CD8-positive, alpha-beta memory T cell (primary cell): Measurements from ENCODE around the gene PLPP2. TPM values are rescaled to one million over a fixed set of nuclear protein-coding genes. Genes with fewer than 3 reads are reported as not detected.
A peak's percentile ranks its signal among the peaks of the same experiment; 100 is the strongest.
"Not testable (repeated sequence)": the region's sequence is repeated elsewhere in the genome, so short reads cannot be mapped to it uniquely, and the experiment has no call there.

Experiments used
- CTCF ChIA-PET: fragments of 350-600 bp; sonication (Branson Sonifier 250); formaldehyde crosslinking; loops from one replicate; lab custom pipeline; 2021; ENCODE audit warnings: antibody characterized with exemption; lab: Charles Lee
- POLR2A ChIA-PET: fragments of 350-600 bp; sonication (Branson Sonifier 250); formaldehyde crosslinking; loops from one replicate; lab custom pipeline; 2021; ENCODE audit warnings: antibody characterized with exemption; lab: Charles Lee
- DNase-seq, 5 donors: peaks; one replicate each; pipeline versions ENCODE4 v3.0.0 to v3.0.0-alpha.2; 2020 to 2022; ENCODE audit warnings: mixed read lengths in 1 of 5
- H3K27ac ChIP-seq: one replicate; pipeline ENCODE4 v1.7.0; 2013; ENCODE audit warnings: low read depth, mild to moderate bottlenecking, low read length, moderate library complexity
- H3K27me3 ChIP-seq: 2 replicates; pipeline ENCODE4 v1.7.0; 2013; ENCODE audit warnings: low read length, mild to moderate bottlenecking; ENCODE audit not compliant: insufficient read depth, poor library complexity, severe bottlenecking
- H3K36me3 ChIP-seq: 2 replicates; pipeline ENCODE4 v1.7.0; 2013; ENCODE audit warnings: mild to moderate bottlenecking, low read length, moderate library complexity; ENCODE audit not compliant: insufficient read depth
- H3K4me1 ChIP-seq: 2 replicates; pipeline ENCODE4 v1.7.0; 2013; ENCODE audit warnings: mild to moderate bottlenecking, low read length, moderate library complexity; ENCODE audit not compliant: insufficient read depth
- H3K4me3 ChIP-seq: 2 replicates; pipeline ENCODE4 v1.7.0; 2013; ENCODE audit warnings: mild to moderate bottlenecking, low read length
- H3K9me3 ChIP-seq: 2 replicates; pipeline ENCODE4 v1.7.0; 2013; ENCODE audit warnings: mild to moderate bottlenecking, low read length
- H3K27ac Mint-ChIP-seq, 8 donors: one replicate each; pipeline ENCODE4 v1.8.0; 2020 to 2021; ENCODE audit warnings: mixed read lengths in 8 of 8, mild to moderate bottlenecking in 6 of 8, inconsistent platforms in 3 of 8, moderate library complexity in 3 of 8
- H3K27me3 Mint-ChIP-seq, 2 donors: one replicate each; pipeline ENCODE4 v1.8.0; 2020 to 2021; ENCODE audit warnings: mixed read lengths in 2 of 2, mild to moderate bottlenecking in 1 of 2, moderate library complexity in 1 of 2
- H3K36me3 Mint-ChIP-seq, 3 donors: one replicate each; pipeline ENCODE4 v1.8.0; 2020 to 2021; ENCODE audit warnings: mixed read lengths in 3 of 3, inconsistent platforms in 1 of 3, mild to moderate bottlenecking in 1 of 3
- H3K4me1 Mint-ChIP-seq, 3 donors: one replicate each; pipeline ENCODE4 v1.8.0; 2020 to 2021; ENCODE audit warnings: mixed read lengths in 3 of 3, inconsistent platforms in 1 of 3, mild to moderate bottlenecking in 1 of 3
- H3K4me3 Mint-ChIP-seq, 7 donors: one replicate each; pipeline ENCODE4 v1.8.0; 2020 to 2021; ENCODE audit warnings: mixed read lengths in 7 of 7, mild to moderate bottlenecking in 6 of 7, moderate library complexity in 4 of 7, inconsistent platforms in 2 of 7
- H3K9me3 Mint-ChIP-seq, 5 donors: one replicate each; pipeline ENCODE4 v1.8.0; 2020 to 2022; ENCODE audit warnings: mixed read lengths in 5 of 5, mild to moderate bottlenecking in 3 of 5, moderate library complexity in 2 of 5, inconsistent platforms in 1 of 5
- polyA plus RNA-seq: library from polyadenylated mRNA; unstranded; fragments of 300-500 nt; fragmentation: Illumina TruSeq; gene quantifications from one replicate; pipeline ENCODE4 v1.2.3, GENCODE V29; 2021
- total RNA-seq, 2 experiments: library from RNA; stranded (reverse); gene quantifications; one replicate each; pipeline ENCODE4 v1.2.3, GENCODE V29; 2021

Gene PLPP2
- total and polyA plus RNA-seq, 3 experiments from 2014 or later, result 2.3 TPM; not detected in 2

- Mint-ChIP-seq H3K4me3 (no peak overlapping the region), H3K4me1 (no peaks in the 10 kb centered on the region), H3K27me3 (peaks cover 16 to 61% of the 10 kb centered on the region in 2 donors), H3K36me3 (no peaks in the 10 kb centered on the region), H3K9me3 (peaks cover 0 to 2% (median 0%) of the 10 kb centered on the region in 5 donors), H3K27ac (no peak overlapping the region)
- POLR2A ChIA-PET, result no interaction called here
- Histone ChIP-seq H3K9me3 (no peaks in the 10 kb centered on the region), H3K27ac (no peak overlapping the region), H3K36me3 (no peaks in the 10 kb centered on the region), H3K4me1 (no peaks in the 10 kb centered on the region), H3K27me3 (peaks cover 6% of the 10 kb centered on the region), H3K4me3 (no peak overlapping the region)
- CTCF ChIA-PET, result no interaction called here
- DNase-seq, result no peak
Observed at GRCh38 chr19:279231-279630, 12.0 kb downstream of the PLPP2 start.

DNA sequence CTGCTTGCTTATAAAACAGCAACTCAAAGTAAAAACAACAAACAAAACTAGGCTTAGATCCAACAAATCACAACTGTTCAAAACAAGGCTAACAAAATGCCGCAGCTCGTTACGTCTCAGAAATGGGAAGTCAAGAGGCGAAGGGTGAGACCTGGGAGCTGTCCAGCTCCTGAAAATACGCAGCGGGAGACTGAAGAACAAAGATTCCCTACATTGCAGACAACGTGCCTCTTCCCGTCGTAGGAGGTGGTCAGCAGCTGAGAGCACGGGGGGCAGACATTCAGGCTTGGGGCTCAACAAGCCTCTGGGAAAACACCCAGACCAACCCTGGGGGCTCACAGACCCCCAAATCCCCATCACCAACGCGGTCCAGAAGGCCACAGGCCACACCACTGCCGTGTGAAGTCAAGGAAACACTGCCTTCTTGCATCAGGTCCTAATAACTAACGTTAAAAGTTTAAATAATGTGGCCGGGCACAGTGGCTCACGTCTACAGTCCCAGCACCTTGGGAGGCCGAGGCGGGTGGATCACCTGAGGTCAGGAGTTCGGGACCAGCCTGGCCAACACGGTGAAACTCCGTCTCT, 13.5 kb downstream of the PLPP2 start:
- Histone ChIP-seq H3K36me3 (no peaks in the 10 kb centered on the region), H3K4me3 (no peak overlapping the region), H3K27me3 (peaks cover 6% of the 10 kb centered on the region), H3K9me3 (no peaks in the 10 kb centered on the region), H3K4me1 (no peaks in the 10 kb centered on the region), H3K27ac (no peak overlapping the region)
- Mint-ChIP-seq H3K27me3 (peaks cover 19 to 53% of the 10 kb centered on the region in 2 donors), H3K9me3 (peaks cover 0 to 2% (median 0%) of the 10 kb centered on the region in 5 donors), H3K4me3 (no peak overlapping the region), H3K4me1 (no peaks in the 10 kb centered on the region), H3K27ac (no peak overlapping the region), H3K36me3 (no peaks in the 10 kb centered on the region)
- ChIA-PET POLR2A (no interaction called here), CTCF (no interaction called here)
- DNase-seq, result no peak

DNA sequence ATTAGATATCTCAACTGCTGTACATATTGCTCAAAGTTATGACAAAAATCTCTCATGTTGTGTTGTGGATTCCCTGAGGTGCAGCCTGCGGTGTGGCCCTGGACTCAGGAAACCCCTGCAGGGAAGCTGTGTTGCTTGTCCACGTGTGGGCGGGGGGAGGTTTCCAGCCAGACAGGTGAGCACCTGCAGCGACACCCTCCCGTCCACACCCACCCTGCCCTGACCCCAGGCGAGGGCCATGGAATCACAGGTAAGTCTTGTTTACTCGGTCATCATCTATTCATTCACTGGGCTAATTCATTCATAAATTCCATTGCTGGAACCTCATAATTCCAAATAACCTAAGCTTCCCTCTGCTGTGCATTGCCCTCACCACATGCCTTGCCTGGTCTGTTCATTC, 14.1 kb downstream of the PLPP2 start:
- POLR2A ChIA-PET, result no interaction called here
- Histone ChIP-seq H3K9me3 (no peaks in the 10 kb centered on the region), H3K27me3 (peaks cover 6% of the 10 kb centered on the region), H3K4me1 (no peaks in the 10 kb centered on the region), H3K4me3 (no peak overlapping the region), H3K27ac (no peak overlapping the region), H3K36me3 (no peaks in the 10 kb centered on the region)
- H3K36me3 Mint-ChIP-seq, result no peaks in the 10 kb centered on the region
- H3K27me3 Mint-ChIP-seq, result peaks cover 20 to 55% of the 10 kb centered on the region in 2 donors
- no peak overlapping the region for H3K4me3 Mint-ChIP-seq
- peaks cover 0 to 2% (median 0%) of the 10 kb centered on the region in 5 donors for H3K9me3 Mint-ChIP-seq
- DNase-seq, result no peak
- H3K27ac Mint-ChIP-seq, result no peak overlapping the region
- CTCF ChIA-PET, result no interaction called here
- no peaks in the 10 kb centered on the region for H3K4me1 Mint-ChIP-seq

DNA sequence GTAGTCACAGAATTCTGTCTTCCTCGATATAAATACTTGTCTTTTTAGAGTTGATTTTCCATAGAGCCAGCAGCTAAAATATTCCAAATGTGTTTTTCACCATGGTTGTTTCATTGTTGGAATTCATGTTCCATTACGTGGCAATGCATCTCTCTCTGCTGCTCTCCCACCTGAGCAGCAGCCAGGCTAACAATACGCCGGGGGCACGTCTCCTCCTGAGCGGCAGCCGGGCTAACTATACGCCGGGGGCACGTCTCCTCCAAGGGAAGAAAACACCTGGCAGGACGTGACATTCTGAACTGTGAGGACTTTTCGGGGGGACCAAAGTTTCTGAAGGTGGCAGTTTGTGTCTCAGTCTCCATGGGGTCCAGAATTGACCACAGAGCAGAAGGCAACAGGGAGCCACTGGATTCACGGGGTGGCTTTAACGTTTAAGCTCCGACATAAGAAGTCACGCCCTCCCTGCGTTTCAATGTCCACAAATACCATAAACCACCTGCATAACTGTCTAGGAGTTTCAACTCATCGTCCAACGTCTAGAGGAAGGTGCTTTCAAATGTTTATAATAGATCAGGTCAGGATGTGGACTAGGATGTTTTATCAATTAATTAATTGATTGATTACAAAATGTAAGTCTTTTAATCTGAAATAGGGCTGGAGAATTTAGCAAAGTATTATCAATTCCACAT, 15.1 kb downstream of the PLPP2 start:
- CTCF ChIA-PET, result interaction anchor here (0.7 kb wide), 1 partner anchor 8 kb away, joined by 3 read pairs; no protein-coding TSS in a partner anchor
- no peak overlapping the region for H3K4me3 Mint-ChIP-seq
- no peaks in the 10 kb centered on the region for H3K4me1 Mint-ChIP-seq
- no peaks in the 10 kb centered on the region for H3K9me3 ChIP-seq
- H3K27me3 ChIP-seq, result peaks cover 6% of the 10 kb centered on the region
- DNase-seq, result no peak
- no peaks in the 10 kb centered on the region for H3K36me3 ChIP-seq
- POLR2A ChIA-PET, result no interaction called here
- no peak overlapping the region for H3K27ac ChIP-seq
- peaks cover 20 to 60% of the 10 kb centered on the region in 2 donors for H3K27me3 Mint-ChIP-seq
- peak overlapping the region in 1 of 8 donors; percentile 35 for H3K27ac Mint-ChIP-seq
- no peak overlapping the region for H3K4me3 ChIP-seq
- no peaks in the 10 kb centered on the region for H3K36me3 Mint-ChIP-seq
- peaks cover 0 to 2% (median 0%) of the 10 kb centered on the region in 5 donors for H3K9me3 Mint-ChIP-seq
- no peaks in the 10 kb centered on the region for H3K4me1 ChIP-seq

GRCh38 chr19:275000-275399, 16.2 kb downstream of the PLPP2 start:
- Mint-ChIP-seq H3K36me3 (no peaks in the 10 kb centered on the region), H3K4me1 (no peaks in the 10 kb centered on the region), H3K4me3 (no peak overlapping the region), H3K27me3 (peaks cover 20 to 63% of the 10 kb centered on the region in 2 donors), H3K27ac (no peak overlapping the region), H3K9me3 (peaks cover 0 to 2% (median 0%) of the 10 kb centered on the region in 5 donors)
- H3K36me3 ChIP-seq, result no peaks in the 10 kb centered on the region
- no peaks in the 10 kb centered on the region for H3K9me3 ChIP-seq
- H3K4me3 ChIP-seq, result no peak overlapping the region
- H3K27ac ChIP-seq, result no peak overlapping the region
- POLR2A ChIA-PET, result no interaction called here
- CTCF ChIA-PET, result no interaction called here
- no peak for DNase-seq
- peaks cover 6% of the 10 kb centered on the region for H3K27me3 ChIP-seq
- no peaks in the 10 kb centered on the region for H3K4me1 ChIP-seq

DNA sequence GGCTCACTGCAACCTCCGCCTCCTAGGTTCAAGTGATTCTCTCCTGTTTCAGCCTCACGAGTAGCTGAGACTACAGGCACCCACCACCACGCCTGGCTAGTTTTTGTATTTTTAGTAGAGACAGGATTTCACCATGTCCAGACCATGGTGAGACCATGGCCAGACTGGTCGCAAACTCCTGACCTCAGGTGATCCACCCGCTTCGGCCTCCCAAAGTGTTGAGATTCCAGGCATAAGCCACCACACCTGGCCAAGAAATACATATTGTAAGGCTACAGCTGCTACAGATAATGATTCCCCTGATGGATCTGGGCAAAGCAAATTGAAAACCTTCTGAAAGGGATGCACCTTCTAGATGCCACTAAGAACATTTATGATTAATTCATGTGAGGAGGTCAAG, 17.8 kb downstream of the PLPP2 start:
- DNase-seq, result no peak
- H3K4me3 ChIP-seq, result no peak overlapping the region
- H3K27me3 Mint-ChIP-seq, result peaks cover 19 to 59% of the 10 kb centered on the region in 2 donors
- H3K9me3 Mint-ChIP-seq, result peaks cover 0 to 2% (median 0%) of the 10 kb centered on the region in 5 donors
- H3K27ac Mint-ChIP-seq, result no peak overlapping the region
- no peaks in the 10 kb centered on the region for H3K4me1 Mint-ChIP-seq
- H3K36me3 ChIP-seq, result no peaks in the 10 kb centered on the region
- ChIA-PET POLR2A (no interaction called here), CTCF (no interaction called here)
- no peaks in the 10 kb centered on the region for H3K36me3 Mint-ChIP-seq
- no peaks in the 10 kb centered on the region for H3K4me1 ChIP-seq
- H3K27me3 ChIP-seq, result peaks cover 10% of the 10 kb centered on the region
- no peak overlapping the region for H3K4me3 Mint-ChIP-seq
- no peak overlapping the region for H3K27ac ChIP-seq
- no peaks in the 10 kb centered on the region for H3K9me3 ChIP-seq

GRCh38 chr19:271856-272255, 19.3 kb downstream of the PLPP2 start:
- H3K9me3 Mint-ChIP-seq, result no peaks in the 10 kb centered on the region
- no peaks in the 10 kb centered on the region for H3K36me3 Mint-ChIP-seq
- no peak for DNase-seq
- no peak overlapping the region for H3K4me3 Mint-ChIP-seq
- H3K27me3 Mint-ChIP-seq, result peaks cover 15 to 56% of the 10 kb centered on the region in 2 donors
- no peak overlapping the region for H3K4me3 ChIP-seq
- H3K4me1 Mint-ChIP-seq, result peaks cover 1 to 8% (median 3%) of the 10 kb centered on the region in 3 donors
- ChIA-PET CTCF (no interaction called here), POLR2A (no interaction called here)
- H3K4me1 ChIP-seq, result no peaks in the 10 kb centered on the region
- no peak overlapping the region for H3K27ac ChIP-seq
- no peaks in the 10 kb centered on the region for H3K36me3 ChIP-seq
- no peak overlapping the region for H3K27ac Mint-ChIP-seq
- H3K9me3 ChIP-seq, result no peaks in the 10 kb centered on the region
- peaks cover 4% of the 10 kb centered on the region for H3K27me3 ChIP-seq

DNA sequence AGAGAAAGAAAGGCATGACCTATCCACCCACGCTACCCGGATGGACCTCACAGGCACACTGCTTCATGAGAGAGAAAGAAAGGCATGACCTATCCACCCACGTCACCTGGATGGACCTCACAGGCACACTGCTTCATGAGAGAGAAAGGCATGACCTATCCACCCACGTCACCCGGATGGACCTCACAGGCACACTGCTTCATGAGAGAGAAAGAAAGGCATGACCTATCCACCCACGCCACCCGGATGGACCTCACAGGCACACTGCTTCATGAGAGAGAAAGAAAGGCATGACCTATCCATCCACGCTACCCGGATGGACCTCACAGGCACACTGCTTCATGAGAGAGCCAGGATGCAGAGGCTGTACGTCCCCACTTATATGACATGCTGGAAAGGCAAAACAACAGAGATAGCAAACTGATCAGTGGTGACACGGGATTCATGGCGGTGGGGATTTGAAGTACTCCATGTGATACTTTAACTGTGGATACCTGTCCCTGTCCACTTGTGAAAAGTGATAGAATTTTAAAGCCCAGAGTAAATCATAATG, 20.4 kb downstream of the PLPP2 start:
- POLR2A ChIA-PET, H3K9me3 Mint-ChIP-seq, H3K4me3 ChIP-seq, H3K27ac ChIP-seq, H3K27ac Mint-ChIP-seq, DNase-seq, CTCF ChIA-PET, H3K9me3 ChIP-seq, H3K4me1 ChIP-seq, H3K36me3 Mint-ChIP-seq, H3K4me3 Mint-ChIP-seq, H3K36me3 ChIP-seq: not testable (repeated sequence)
- peaks cover 12% of the 10 kb centered on the region for H3K27me3 ChIP-seq
- H3K4me1 Mint-ChIP-seq, result peaks cover 5 to 11% (median 8%) of the 10 kb centered on the region in 3 donors
- H3K27me3 Mint-ChIP-seq, result peaks cover 13 to 57% of the 10 kb centered on the region in 2 donors
